Measurements from ENCODE around the gene NKX2-8.

The NKX2-8 gene

DNA sequence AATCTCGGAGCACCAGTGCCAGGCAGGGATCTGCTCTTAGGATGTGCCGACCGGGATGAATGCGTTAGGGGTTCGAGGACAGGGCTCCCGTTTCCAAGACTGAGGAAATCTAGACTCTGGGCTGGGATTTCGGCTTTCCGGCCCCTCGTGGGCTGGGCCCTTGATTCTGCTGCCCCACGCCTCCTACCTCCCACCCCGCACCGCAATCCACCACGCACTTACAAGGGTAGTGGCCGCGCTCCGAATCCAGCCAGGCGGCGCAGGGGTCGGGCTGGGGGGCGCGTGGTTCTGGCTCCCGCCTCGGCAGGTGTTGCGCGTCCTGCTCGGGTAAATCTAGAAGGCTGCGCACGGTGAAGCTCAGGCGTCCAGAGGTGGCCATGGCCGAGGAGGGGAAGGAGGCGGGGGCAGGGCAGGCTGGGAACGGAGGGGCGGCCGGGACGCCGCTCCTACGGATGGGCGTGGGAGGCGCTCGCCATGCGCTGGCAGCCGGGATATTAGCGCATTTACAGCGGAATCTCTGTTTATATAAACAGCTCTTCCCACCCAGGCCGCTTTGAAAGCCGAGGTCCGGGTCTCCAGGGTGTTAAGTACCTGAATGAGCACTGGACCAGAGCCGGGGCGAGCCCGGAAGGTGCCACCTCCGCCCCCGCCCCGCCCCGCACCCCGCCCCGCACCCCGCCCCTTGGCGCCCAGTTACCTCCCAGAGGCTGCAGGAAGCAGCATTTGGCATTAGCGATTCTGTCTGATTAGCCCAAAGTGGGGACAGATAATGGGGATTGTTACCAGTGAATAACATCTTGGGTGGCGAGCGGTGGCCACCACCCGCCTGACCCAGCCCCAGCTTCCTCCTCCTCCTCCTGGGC is at the start of gene NKX2-8:
TSS of gene NKX2-8 (minus strand) at position 604 of the 863 bp plus-strand sequence. CDS start at position 379, 225 bp downstream.
- no peak for DNase-seq

DNA sequence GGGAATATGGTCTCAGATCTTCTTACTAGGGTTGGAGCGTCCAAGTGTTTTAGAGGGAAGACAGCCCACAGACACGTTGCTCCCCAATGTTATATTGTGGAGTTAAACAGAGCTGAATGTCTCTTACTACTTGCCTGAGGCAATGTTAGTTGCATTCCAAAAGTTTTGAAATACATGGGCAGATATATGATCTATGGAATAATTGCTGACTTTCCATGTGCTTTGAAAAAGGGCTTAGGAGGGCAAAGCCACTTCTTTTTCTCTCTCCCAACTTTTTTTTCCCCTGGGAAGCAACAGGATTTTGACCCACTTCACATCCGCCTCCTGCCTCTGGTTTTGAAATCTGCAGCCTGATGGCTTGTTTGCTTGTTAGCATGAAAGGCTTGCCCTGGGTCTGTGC is 45.6 kb upstream of the NKX2-8 start:
- DNase-seq, result no peak

DNA sequence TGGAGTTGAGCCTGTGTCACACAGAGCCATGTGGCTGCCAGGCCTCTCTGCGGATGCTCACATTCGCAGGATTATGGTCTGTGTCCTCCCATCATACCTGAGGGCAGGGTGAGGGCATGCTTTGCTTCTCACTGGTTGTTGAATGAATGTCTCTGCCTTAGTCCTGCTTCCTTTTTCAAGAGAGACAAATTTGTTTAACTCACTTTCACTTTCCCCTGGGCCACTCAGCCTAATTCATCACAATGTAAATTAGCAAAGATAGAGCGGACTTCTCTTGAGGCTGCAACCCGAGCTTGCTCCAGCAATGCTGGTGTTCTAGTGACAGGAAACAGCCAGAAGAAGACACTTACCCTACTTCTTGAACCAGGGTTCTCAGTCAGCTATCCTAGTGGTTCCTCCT is 43.7 kb upstream of the NKX2-8 start:
- no peak for DNase-seq

DNA sequence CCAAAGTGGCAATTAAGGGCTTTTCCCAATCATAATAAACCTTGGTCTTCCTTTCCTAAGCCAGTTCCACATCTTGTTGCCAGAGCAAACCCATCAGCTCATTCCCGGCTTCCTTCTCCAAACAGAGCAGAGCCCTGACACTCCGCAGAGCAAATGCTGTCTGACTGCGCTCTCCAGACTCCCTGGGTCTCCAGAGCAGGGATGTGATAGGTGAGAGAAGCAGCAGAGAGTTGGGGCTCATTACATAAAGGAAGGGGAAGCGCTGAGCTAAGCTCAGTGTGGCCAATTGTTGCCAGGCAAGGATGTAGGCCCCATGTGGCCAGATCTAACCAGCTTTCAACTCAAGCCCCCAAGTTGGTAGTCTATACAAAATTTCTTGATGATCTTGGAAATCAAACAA is 43.0 kb upstream of the NKX2-8 start:
- no peak for DNase-seq

DNA sequence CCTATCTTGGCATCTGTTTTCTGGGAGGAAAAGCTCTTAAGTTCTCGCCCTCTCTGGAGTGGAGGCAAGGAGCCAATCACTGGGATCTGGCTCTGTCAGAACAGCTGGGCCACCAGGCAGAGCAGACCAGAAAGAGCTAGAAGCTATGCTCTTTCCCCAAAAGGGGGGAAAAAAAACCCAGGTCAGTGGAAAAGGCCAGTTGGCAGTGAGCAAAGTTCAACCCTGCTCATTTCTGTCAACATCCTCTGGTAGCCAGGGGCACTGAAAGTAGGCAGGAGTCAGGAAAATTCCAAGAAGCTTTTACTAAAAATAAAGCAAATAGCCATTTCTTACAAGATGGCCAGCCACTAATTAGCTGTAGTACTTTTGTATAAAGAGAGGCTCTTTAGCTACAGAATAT is 42.6 kb upstream of the NKX2-8 start:
- DNase-seq, result no peak

DNA sequence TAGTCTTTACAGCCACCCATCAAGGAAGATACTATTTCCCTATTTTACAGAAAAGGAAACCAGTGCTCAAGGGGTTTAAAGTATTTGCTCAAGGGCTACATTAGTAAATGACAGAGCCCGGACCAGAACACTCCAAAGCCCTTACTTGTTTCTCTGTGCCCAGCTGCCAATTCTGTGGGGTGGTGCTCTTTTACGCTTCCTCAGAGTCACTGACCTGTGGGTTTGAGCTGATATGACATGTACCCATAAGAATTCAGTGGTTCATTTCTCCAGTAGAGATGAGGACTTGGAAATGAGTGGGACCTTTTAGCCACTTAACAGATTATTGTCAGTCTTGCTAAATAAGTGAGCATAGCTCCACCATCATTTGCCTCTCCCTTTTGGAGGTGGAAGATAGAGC is 37.4 kb upstream of the NKX2-8 start:
- no peak for DNase-seq

DNA sequence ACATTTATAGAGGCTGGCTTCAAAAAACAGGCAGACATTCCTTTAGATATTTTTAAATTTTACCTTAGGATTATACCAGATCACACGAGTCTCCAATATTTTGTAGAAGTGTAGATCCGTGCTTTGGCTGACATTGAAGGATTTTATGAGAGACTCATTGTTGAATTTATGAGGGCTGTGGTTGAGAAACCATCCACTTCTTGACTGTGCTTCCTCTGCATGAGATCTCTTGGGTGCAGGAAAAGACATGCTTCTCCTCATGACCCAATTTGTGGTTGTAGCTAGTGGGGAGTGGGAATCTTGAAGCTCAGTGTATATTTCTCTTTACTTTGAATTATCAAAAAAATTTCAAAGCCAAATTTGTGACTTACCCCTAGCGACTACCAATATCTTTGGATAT is 36.7 kb upstream of the NKX2-8 start:
- no peak for DNase-seq

DNA sequence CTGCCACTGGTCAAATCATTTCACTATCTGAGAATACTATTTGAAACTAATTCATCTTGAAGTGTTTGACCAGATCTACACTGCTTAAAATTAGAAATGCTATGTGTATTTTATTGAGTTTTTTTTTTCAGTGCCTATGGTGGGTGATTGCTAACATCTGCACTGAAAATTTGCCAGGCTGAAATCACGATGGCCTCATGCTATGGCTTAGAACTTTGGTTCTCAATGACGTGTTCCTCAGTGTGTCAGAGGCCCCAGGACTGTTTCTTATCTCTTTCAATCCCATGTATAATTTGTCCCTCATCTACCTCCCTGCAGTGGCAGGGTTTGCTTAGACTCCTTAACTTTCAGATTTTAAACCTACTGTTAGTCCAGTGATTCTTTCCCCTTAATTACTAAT is 36.2 kb upstream of the NKX2-8 start:
- DNase-seq, result no peak

DNA sequence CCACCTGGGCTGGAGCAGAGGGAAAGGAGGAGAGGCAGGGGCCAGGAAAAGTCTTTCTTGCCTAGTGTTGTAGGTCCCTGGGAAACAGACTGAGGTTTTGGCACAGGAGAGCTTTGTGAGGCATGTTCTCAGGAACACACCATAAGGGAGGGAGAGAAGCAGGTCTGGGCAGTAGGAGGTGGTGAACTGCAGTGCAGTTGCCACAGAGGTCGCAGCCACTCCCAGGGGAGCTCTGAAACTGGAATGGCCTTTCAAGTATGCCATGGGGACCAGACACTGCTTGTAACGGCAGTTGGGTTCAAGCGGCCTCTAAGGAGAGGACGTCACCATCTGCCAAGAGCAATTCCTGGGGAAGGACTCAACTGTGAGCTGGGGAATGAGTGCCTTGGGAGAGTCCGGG is 35.4 kb upstream of the NKX2-8 start:
- DNase-seq, result no peak

DNA sequence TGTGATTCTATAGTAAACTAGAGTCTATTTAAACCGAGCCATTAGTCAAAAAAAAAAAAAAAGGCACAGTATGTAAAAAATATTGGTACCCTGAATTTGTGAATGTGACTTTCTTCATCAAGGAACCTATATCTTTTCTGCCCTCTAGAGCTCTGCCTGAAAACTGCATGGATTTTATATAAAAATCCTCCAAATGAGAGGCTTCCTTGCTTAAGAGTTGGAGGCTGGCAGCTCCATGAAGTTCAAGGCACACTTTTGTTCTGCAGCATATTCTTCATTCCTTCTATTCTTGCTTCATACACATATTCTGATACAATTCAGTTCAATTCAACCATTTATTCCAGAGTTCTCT is 23.1 kb upstream of the NKX2-8 start:
- no peak for DNase-seq

DNA sequence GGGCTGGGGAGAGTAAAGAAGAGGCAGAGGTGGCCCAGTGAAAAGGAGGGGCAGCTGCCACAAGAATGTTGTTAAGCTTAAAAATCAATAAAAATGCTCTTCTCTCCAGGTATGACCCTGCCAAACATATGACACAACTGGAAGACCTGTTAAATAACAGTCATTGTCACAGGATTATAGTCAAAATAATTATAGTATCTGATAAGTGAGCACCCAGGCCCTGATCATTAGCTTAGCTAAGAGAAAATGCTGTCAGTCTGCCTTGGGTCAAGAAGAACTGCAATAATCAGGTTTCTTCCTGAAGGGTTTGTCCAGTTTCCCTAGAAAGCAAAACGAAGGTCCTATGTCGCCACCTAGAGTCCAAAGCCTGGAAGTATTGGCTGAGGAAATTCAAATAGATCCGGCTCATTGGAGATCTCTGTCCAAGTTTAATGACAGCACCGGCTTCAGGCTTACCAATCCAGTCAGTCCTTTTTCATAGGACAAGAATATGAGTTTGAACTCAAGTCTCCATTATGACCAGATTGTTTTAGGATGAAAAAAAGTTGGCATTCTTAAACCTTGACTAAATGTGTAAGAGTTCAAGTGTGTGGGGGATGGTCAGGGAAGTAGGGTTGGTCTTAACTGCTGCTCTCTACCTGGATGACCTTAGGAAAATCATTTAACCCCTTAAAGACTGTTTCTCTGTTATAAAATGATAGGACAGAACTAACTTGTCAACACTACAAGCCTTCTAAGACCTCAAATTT is 22.5 kb upstream of the NKX2-8 start:
- DNase-seq, result peak in 1 of 2 experiments; percentile 4

DNA sequence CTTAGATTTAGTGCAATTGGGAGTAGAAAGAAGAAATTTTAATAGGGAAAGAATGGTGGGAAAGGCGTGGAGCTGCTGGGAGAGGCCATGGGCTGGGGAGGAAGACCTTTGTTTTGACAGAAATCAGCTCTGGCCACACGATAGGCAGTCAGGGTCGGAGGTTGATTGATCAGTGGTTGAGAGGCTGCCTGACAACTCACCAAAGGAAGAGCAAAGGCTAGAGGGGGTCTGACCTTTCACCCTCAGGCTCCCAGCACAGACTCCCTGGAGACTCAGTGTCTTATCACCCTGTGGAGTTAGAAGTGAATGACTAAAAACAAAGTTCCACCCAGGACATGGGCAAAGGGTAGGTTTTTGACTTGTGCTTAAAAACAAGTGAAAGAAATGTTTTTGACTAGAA is 18.0 kb upstream of the NKX2-8 start:
- DNase-seq, result no peak

DNA sequence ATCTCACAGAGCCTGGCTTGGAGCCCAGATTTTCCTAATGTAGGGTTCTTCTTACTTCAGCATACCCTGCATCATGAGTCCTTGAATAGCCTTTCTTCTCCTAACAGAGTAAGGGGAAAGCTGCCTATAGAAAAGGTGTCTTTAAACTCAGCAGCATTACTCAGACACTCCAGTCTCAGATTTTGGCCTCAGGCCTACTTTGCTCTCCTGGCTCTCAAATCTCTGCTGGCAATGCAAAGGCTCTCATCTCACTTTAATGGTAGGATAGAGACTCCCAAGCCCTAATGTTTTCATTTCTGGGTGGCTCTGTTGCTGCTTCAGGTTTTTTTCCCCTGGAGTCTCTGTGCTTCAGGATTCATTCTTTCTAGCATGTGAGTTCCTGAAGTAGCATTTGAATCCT is 9.1 kb upstream of the NKX2-8 start:
- no peak for DNase-seq

DNA sequence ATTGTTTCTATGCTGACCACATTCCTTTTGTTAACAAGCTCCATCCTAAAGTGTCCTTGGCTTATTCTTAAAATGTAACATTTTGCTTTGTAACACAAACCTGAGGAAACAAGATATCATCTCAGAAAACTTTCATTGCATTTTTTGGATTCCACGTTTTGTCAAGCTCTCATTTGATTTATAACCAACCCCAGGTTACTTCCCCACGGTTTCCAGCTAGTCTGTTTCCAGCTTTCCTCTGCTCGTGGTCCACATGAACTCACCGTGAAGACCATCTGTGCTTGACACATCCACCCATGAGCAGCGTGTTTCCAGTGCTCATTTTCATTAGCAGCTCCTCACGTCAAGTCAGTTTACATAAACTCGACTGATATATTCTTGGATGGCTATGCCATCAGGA is 6.4 kb upstream of the NKX2-8 start:
- DNase-seq, result no peak

DNA sequence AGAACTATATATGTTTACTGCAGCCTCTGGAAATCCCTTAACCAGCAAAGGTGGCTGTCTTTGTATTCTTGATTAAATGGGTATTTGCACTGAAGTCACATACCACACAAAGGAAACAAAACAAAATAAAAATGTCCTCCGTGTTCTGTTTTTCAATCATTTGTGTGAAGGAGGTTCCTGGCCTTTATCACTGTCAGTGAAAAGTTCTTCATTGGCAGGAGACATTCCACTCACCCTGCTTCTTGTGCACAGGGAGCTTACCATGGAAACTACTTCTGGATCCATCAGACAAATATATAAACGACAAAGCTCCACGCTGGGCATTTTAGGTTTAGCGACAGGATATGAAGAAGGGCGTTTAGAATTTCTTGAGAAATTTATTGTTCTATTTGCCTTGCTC is 5.7 kb upstream of the NKX2-8 start:
- no peak for DNase-seq

DNA sequence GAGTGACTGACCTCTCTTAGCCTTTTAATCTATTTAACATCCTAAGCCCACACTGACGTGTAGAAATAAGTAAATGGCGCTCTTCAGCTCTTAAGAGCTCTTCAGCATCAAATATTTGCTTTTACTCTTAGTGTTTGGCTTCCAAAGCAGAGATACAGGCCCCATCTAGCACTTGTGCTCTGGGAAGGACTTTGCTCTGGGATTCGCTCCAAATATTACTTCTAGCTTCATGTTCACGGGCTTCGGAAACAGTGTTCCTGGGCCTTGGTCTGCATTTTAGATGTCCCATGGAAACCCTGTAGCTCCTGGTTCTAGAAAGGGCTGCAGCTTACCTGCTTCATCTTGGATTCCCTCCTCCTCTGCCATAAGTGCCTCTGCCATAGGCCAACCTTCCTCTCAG is 2.7 kb upstream of the NKX2-8 start:
- DNase-seq, result no peak

DNA sequence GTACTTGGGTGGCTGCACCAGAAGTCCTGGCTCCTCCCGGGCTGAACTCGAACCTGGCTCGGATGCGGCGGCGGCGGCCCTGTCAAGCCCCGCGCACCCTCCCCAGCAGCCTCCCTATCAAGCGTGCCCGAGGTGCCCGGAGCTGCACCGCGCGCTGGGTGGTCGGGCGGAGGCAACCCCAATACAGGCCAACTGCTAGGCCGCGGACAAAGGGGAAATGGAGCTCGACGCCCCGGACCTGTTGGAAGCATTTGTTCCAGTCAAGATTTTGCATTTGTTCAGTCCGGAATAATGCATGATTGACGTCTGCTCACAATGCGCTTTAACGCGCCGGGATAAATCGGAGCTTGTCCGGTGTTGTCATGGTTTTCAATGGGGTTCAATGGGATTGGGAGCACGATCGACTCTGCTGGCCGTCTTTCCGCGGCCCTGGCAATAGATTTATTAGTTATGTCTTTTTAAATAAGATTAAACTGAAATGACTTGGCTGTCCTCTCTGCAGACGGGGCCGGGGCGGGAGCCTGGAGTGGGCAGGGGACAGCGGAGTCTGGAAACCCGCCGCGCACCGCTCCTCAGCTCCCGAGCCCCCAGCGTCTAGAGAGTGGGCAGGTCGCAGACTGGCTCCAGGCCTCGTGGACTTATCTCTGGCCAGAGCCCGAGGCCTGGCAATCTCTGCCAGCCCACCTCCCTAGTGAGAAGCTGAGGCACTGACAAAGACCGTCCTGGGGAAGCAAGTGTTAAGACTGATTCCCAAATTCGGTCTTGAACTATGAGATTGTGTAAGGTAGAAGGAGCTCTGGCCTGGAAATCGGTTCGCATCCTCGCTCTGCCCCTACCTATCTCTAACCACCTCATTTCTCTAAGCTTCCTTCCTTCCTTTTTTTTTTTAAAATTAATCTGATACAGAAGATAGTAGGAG is 1.7 kb upstream of the NKX2-8 start:
- no peak for DNase-seq

DNA sequence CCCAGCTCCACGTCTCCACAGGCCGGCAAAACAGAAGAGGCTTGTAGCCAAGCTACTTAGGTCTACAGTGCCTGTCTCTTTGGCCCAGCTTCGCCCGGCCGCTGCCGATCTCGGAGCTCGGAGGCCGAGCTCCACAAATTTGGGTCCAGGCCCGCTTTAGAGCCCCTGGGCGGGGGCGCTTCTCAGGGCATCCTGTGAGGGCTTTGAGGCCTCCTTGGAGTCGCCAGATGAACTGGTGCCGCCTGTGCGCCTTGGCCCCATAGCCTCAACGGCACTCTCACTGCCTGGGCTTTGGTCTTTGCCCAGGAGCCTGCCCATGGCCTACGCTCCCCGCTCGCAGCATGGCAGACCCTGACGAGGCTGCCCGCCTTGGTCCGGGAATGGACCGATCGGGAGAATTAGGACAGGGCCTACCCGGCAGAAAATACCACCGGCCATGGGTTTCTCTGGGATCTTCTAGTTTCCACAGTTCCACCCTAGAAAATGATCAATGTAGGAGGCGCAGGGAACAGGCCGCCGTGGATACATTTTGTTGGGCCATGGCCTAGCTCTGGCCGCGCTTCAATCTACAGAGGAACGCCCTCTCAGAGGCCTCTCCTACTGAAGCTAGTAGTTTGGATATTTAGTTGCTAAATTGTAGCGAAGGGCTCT is 953 bp upstream of the NKX2-8 start:
- no peak for DNase-seq

DNA sequence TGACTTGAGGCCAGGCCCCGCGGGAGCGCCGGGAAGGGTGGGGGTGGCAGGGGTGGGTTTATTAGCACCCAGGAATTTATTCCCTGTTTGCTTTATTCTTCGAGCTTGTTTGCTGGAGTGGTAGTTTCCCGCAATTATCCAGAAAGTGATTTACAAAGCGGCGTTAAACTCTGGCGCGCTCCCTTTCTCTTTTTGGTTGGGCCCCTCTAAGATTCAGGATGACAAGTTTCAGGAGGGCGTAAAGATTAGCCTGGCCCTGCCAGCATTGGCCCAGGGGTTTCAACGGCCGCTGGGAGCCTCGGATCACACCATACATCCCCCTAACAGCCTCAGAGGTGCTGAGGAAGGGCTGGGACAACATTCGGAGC is 444 bp upstream of the NKX2-8 start:
- no peak for DNase-seq

DNA sequence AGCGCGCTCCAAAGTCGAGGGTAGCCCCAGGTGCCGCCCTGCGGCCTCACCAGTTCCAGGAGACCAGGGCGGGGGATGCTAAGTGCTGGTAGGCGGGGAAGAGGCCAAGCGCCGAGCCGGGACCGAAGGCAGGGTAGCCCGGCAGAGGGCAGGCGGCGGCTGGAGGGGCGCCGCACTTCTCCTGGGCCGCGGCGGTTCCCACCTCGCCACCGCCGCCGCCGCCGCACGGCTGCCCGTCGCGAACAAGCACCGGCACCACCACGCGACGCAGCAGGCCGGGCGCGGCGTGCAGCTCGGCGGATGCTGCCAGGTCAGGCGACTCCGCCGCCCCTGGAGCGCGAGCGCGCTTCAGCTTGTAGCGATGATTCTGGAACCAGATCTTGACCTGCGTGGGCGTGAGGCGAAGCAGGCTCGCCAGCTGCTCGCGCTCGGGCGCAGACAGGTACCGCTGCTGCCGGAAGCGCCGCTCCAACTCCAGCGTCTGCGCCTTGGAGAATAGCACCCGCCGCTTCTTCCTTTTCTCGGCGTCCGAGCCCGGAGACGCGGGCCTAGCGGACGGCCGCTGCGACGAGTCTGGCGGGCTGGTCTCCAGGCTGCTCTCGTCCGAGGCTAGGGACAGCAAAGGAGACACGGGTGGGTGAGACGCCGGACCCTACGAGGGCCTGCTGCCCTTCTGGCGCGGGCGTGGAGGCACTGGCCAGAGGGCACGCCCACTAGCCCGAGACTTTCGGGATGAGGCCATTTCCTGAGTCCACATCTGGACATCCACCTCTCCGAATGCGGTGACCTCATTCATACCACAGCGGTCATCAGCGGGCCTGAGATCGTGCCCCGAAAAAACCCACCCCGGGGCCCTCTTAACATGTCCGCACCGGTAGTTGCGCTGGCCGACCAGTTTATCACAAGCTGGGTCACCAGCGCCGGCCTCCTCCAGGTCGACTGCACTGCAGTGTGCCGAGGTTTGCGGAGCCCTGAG is 1.3 kb downstream of the NKX2-8 start:
- DNase-seq, result no peak

DNA sequence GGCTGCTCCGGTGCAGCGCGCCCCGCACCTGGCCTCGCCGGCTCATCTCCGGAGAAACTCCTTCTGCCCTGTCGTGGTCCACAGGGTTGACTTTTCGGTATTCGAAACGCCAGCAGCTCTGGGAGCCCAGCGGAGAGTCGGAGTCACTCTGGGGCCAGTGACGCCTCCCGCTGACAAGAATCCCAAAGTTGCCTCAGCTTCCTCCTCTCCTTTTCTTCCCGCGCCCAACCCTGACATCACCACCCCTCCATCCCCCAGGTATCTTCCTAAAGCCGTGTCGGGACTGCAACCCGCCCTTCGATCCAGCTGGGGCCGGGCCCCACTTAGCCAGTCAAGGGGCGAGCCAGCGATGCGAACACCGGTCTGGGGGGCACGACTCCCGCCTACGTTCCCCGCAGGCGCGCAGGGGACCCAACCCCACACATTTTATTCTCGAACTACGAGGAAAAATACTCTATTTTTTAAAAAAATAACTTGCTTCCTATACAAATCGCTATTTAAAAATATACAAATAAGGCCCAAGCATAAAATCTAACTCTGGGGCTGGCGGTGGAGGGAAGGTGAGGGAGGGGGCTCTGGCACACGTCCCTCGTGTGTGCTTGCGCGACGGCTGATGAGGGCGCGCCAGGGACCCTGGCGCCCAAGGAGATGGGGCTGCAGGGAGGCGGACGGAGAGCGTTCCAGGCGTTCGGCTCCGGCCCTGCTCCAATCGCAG is 2.1 kb downstream of the NKX2-8 start:
- DNase-seq, result no peak

Data from activated CD4-positive, alpha-beta T cell treated with anti-CD3 and anti-CD28 coated beads, Interleukin-2, amount 50 U/mL, for 4 hours (primary cell).